ENCODE results near the gene KSR1. TPM values are rescaled to one million over a fixed set of nuclear protein-coding genes. Genes with fewer than 3 reads are reported as not detected.

KSR1 gene
- total RNA-seq, 1 donor = 23.5 TPM

DNA sequence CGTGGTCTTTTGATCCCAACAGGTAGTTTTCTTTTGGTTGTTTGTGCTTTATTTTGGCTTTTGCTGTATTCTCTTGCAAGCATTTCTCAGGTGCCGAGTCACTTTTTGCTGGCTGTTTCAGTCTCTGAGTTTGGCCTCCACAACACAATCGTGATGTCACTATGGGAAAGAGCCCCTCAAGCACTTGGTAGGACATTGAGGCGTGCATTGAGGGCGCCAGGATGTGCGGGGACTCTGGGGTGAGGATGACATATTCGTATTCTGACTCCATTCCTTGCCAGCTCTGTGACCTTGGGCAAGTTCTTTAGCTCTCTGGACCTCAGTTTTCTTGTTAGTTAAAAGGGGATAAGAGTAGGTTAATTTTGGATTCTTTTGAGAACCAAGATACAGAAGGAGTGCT, 13.0 kb downstream of the KSR1 start:
- H3K9me3 ChIP-seq (ENCODE audit: low read depth, low read length) = no peaks in the 10 kb centered on the region
- H3K4me1 ChIP-seq (ENCODE audit: insufficient read depth, low read length) = peaks cover 42% of the 10 kb centered on the region
- H3K27me3 ChIP-seq (ENCODE audit: insufficient read depth, low read length) = no peaks in the 10 kb centered on the region
- H3K4me3 ChIP-seq (ENCODE audit: low read length) = no peak overlapping the region

DNA sequence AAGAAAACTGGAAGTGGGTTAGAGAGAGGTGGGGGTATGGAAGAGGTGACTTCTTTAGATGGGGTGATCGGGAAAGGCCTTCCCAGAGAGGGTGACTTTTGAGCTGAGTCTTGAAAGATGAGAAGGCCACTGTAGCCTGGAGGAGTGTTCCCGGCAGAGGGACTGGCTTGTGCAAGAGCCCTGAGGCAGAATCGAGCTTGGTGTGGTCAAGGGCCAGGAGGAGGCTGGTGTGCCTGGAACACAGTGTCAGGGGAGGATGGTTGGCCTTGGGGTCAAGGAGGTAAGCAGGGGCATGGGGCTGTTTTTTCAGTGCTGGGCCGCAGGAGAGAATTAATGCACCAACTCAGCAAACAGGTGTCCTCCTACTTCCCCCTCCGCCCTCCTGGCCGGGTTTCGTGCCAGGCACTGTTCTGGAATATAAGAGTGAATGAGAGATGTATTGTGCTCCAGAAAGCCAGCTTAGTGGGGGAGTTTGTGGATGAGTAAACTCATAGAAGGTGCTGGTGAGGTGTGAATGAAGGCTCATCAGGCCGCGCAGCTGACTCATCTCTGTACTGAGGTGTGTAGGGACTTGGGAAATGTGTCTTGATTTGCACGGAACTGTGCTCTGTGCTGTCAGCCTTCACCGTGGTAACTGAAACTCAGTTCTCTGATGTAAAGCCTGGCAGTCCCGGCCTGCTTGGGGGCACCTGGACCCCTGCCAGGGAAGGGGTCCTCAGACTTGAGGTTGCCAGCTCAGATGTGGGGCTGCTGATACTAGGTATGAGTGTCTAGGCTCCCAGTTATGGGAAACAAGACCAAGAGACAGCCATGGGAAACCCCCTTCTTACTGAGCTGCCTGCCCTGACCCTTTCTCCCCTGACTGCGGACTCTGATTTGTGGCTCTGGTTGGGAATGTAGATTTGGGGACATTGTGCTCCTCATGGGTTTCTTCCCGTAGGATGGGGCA, 15.3 kb downstream of the KSR1 start:
- Histone ChIP-seq H3K4me3 (ENCODE audit: low read length) (no peak overlapping the region), H3K9me3 (ENCODE audit: low read depth, low read length) (no peaks in the 10 kb centered on the region), H3K27me3 (ENCODE audit: insufficient read depth, low read length) (no peaks in the 10 kb centered on the region), H3K4me1 (ENCODE audit: insufficient read depth, low read length) (peaks cover 55% of the 10 kb centered on the region)

GRCh38 chr17:27473190-27473747, 17.0 kb downstream of the KSR1 start:
- no peak overlapping the region for H3K4me3 ChIP-seq (ENCODE audit: low read length)
- no peaks in the 10 kb centered on the region for H3K27me3 ChIP-seq (ENCODE audit: insufficient read depth, low read length)
- H3K4me1 ChIP-seq (ENCODE audit: insufficient read depth, low read length) = peaks cover 54% of the 10 kb centered on the region
- H3K9me3 ChIP-seq (ENCODE audit: low read depth, low read length) = no peaks in the 10 kb centered on the region

DNA sequence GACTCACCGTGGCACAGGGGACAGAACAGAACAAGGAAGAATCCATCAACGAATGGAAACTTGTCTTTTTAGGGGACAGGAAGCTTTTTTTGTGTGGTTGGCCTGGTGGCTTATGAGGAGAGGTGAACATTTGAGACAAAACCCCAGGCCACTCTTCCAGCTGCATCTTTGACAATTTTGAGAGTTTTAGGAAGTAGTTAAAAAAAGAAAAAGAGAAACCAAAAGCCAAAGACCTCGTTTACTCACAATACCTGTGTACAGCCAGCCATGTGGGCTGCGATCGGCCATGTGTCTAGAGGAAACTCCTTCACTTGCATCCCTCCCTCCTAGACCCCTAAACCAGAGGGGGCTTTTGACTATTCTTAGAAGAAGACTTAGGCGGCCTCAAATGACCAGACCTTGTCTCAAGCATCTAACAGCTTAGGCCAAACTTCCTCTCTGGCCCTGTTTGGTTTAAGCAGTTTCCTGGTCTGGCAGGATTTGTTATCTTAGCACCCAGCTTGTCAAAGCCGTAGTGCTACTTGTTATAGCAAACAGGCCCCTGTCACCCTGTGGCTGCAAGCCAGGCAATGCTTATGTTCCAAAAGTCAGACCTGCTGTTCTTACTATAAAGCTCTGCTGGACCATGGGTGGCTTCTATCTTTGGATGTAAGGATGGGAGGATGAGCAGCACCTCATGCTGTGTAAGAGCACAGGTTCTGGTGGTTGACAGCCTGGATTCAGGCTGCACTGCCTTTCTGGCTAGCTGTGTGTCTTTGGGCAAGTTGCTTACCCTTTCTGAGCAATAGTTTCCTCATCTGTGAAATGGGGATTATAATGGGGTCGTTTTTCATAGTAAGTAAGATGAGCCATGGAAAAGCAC, 17.7 kb downstream of the KSR1 start:
- peaks cover 54% of the 10 kb centered on the region for H3K4me1 ChIP-seq (ENCODE audit: insufficient read depth, low read length)
- H3K4me3 ChIP-seq (ENCODE audit: low read length) = no peak overlapping the region

GRCh38 chr17:27475070-27475673, 18.9 kb downstream of the KSR1 start:
- no peak overlapping the region for H3K4me3 ChIP-seq (ENCODE audit: low read length)
- peaks cover 54% of the 10 kb centered on the region for H3K4me1 ChIP-seq (ENCODE audit: insufficient read depth, low read length)
- no peaks in the 10 kb centered on the region for H3K27me3 ChIP-seq (ENCODE audit: insufficient read depth, low read length)
- H3K9me3 ChIP-seq (ENCODE audit: low read depth, low read length) = no peaks in the 10 kb centered on the region

More for the DNA sequence above, 17.7 kb downstream of the KSR1 start:
- Histone ChIP-seq H3K9me3 (ENCODE audit: low read depth, low read length) (no peaks in the 10 kb centered on the region), H3K27me3 (ENCODE audit: insufficient read depth, low read length) (no peaks in the 10 kb centered on the region)

- Histone ChIP-seq H3K4me1 (ENCODE audit: insufficient read depth, low read length) (peaks cover 62% of the 10 kb centered on the region), H3K9me3 (ENCODE audit: low read depth, low read length) (no peaks in the 10 kb centered on the region), H3K4me3 (ENCODE audit: low read length) (no peak overlapping the region), H3K27me3 (ENCODE audit: insufficient read depth, low read length) (no peaks in the 10 kb centered on the region)
Measured at GRCh38 chr17:27475981-27476895, 20.0 kb downstream of the KSR1 start.

DNA sequence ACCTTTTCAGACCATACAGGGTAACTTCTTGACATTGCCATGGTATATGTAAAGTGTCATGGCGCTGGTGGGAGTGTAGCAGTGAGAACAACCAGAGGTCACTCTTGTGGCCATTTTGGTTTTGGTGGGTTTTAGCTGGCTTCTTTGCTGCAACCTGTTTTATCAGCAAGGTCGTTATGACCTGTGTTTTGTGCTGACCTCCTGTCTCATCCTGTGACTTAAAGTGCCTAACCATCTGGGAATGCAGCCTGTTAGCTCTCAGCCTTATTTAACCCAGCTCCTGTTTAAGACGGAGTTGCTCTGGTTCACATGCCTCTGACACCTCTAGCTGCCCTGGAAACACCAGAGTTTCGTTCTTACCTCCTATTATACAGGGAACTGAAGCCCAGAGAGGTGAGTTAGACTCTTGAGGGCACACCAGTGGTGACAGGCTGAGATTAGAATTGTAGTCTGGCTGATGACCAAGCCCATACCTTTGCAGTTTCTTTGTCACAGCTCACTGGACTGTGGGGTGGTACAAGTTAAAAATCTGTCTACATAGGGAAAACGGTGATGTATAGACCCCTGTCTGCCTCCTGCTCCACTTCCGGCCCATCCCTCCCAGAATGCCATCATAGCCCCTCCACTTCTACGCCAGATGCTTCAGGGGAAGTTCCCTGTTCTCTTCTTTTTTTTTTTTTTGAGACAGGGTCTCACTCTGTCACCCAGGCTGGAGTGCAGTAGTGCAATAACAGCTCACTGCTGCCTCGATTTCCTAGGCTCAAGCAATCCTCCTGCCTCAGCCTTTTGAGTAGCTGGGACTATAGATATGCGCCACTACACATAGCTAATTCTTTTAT, 21.0 kb downstream of the KSR1 start:
- Histone ChIP-seq H3K9me3 (ENCODE audit: low read depth, low read length) (no peaks in the 10 kb centered on the region), H3K27me3 (ENCODE audit: insufficient read depth, low read length) (no peaks in the 10 kb centered on the region), H3K4me1 (ENCODE audit: insufficient read depth, low read length) (peaks cover 59% of the 10 kb centered on the region)

GRCh38 chr17:27477971-27478684, 21.9 kb downstream of the KSR1 start:
- H3K4me1 ChIP-seq (ENCODE audit: insufficient read depth, low read length) = peaks cover 52% of the 10 kb centered on the region
- no peaks in the 10 kb centered on the region for H3K9me3 ChIP-seq (ENCODE audit: low read depth, low read length)
- H3K27me3 ChIP-seq (ENCODE audit: insufficient read depth, low read length) = no peaks in the 10 kb centered on the region

More for the DNA sequence above, 21.0 kb downstream of the KSR1 start:
- no peak overlapping the region for H3K4me3 ChIP-seq (ENCODE audit: low read length)

DNA sequence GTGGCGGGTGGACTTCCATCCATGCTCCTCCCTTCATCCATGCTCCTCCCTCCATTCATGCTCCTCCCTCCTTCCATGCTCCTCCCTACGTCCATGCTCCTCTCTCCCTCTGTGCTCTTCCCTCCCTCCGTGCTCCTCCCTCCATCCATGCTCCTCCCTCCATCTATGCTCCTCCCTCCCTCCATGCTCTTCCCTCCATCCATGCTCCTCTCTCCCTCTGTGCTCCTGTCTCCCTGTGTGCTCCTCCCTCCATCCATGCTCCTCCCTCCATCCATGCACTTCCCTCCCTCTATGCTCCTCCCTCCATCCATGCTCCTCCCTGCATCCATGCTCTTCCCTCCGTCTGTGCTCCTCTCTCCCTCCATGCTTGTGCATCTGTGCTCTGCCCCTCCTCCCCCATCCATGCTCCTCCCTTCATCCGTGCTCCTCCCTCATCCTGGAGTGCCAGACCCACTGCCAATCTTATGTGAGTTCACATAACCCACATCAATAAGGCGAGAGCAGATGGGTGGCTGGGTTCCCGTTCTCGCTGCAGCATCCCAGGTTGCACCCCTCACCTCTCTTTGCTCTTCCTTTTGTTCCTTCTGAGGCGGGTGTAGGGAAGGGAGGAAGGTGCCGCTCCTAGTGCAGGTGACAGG, 22.8 kb downstream of the KSR1 start:
- Histone ChIP-seq H3K4me3 (ENCODE audit: low read length) (no peak overlapping the region), H3K9me3 (ENCODE audit: low read depth, low read length) (no peaks in the 10 kb centered on the region), H3K27me3 (ENCODE audit: insufficient read depth, low read length) (no peaks in the 10 kb centered on the region), H3K4me1 (ENCODE audit: insufficient read depth, low read length) (peaks cover 43% of the 10 kb centered on the region)

More at GRCh38 chr17:27477971-27478684, 21.9 kb downstream of the KSR1 start:
- H3K4me3 ChIP-seq (ENCODE audit: low read length) = no peak overlapping the region

- peaks cover 37% of the 10 kb centered on the region for H3K4me1 ChIP-seq (ENCODE audit: insufficient read depth, low read length)
- H3K27me3 ChIP-seq (ENCODE audit: insufficient read depth, low read length) = no peaks in the 10 kb centered on the region
Measured at GRCh38 chr17:27479838-27480237, 23.6 kb downstream of the KSR1 start.

GRCh38 chr17:27480699-27481098, 24.5 kb downstream of the KSR1 start:
- H3K9me3 ChIP-seq (ENCODE audit: low read depth, low read length) = no peaks in the 10 kb centered on the region
- H3K4me1 ChIP-seq (ENCODE audit: insufficient read depth, low read length) = peaks cover 37% of the 10 kb centered on the region
- H3K4me3 ChIP-seq (ENCODE audit: low read length) = no peak overlapping the region
- H3K27me3 ChIP-seq (ENCODE audit: insufficient read depth, low read length) = no peaks in the 10 kb centered on the region

More at GRCh38 chr17:27479838-27480237, 23.6 kb downstream of the KSR1 start:
- Histone ChIP-seq H3K4me3 (ENCODE audit: low read length) (no peak overlapping the region), H3K9me3 (ENCODE audit: low read depth, low read length) (no peaks in the 10 kb centered on the region)

GRCh38 chr17:27481327-27481726, 25.1 kb downstream of the KSR1 start:
- Histone ChIP-seq H3K27me3 (ENCODE audit: insufficient read depth, low read length) (no peaks in the 10 kb centered on the region), H3K4me3 (ENCODE audit: low read length) (no peak overlapping the region), H3K4me1 (ENCODE audit: insufficient read depth, low read length) (peaks cover 37% of the 10 kb centered on the region), H3K9me3 (ENCODE audit: low read depth, low read length) (no peaks in the 10 kb centered on the region)

All from mononuclear cell (primary cell).